T-helper 2 cell treated with Interferon-gamma antibody and Interleukin-4, amounts not matched to agents 5 μg/mL and 100 μg/mL, for 36 hours (primary cell): Measurements from ENCODE around the gene YIF1A.

Experiments used
- DNase-seq: peaks from one replicate; pipeline ENCODE4 v3.0.0; 2021; ENCODE audit warnings: low spot score
- H3K27ac Mint-ChIP-seq: one replicate; pipeline ENCODE4 v1.8.0; 2021; ENCODE audit warnings: mild to moderate bottlenecking, mixed read lengths
- H3K27me3 Mint-ChIP-seq: one replicate; pipeline ENCODE4 v1.8.0; 2021; ENCODE audit warnings: low read depth, mixed read lengths
- H3K36me3 Mint-ChIP-seq: one replicate; pipeline ENCODE4 v1.8.0; 2021; ENCODE audit warnings: low read depth, mixed read lengths
- H3K4me1 Mint-ChIP-seq: one replicate; pipeline ENCODE4 v1.8.0; 2021; ENCODE audit warnings: low read depth, mixed read lengths
- H3K4me3 Mint-ChIP-seq: one replicate; pipeline ENCODE4 v1.8.0; 2022; ENCODE audit warnings: mild to moderate bottlenecking, moderate library complexity, mixed read lengths
- H3K9me3 Mint-ChIP-seq: one replicate; pipeline ENCODE4 v1.8.0; 2021; ENCODE audit warnings: mixed read lengths

The YIF1A gene, protein sequence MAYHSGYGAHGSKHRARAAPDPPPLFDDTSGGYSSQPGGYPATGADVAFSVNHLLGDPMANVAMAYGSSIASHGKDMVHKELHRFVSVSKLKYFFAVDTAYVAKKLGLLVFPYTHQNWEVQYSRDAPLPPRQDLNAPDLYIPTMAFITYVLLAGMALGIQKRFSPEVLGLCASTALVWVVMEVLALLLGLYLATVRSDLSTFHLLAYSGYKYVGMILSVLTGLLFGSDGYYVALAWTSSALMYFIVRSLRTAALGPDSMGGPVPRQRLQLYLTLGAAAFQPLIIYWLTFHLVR

DNA sequence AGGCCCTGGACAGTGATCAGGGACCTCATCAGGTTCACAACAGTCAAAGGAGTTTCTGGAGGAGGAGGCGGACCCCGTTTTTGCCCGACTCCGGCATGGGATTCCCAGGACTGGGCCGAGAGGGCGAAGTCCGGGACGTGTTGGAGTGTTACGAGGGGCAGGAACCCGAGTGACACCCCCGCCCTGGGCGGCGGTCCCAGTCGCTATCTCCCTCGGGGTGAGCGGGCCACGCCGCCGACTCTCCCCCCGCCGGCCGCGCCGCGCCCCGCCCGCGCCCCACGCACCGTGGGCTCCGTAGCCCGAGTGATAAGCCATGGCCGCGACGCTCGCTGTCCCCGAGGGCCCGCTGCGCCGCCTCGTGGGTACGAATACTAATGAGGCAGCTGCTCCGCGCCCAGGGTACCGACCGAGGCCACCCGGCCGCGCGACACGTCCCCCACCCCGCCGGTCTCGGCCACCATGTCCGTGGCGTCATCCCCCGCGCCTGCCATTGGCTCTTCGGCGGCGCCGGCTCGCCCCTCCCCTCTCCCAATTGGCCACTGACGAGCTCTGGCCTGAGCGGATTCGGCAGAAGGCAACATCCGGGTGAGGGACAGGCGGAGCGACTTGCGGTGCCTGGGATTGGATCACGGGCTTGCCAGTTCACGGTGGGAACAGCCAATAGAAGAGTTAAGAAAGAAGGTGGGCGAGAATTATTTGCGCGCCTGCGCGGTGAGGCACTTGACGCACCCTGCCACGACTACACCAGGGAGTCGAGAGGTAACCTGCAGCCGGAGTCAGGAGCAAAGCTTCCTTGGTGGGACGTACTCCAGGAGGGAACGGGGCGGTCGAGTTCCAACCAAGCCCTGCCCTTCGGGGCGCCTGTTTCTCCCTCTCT, at the start of gene YIF1A:
Gene YIF1A (minus strand): TSS at position 473 of the 877 bp plus-strand sequence. CDS start 158 bp downstream, at position 315.
- peaks cover 32% of the 10 kb centered on the region for H3K27me3 Mint-ChIP-seq
- H3K27ac Mint-ChIP-seq: peak within 1 kb of the TSS; percentile 92
- H3K36me3 Mint-ChIP-seq: peaks cover 3% of the 10 kb centered on the region
- peak; percentile 99 for DNase-seq
- peaks cover 16% of the 10 kb centered on the region for H3K4me1 Mint-ChIP-seq
- no peaks in the 10 kb centered on the region for H3K9me3 Mint-ChIP-seq
- peak within 1 kb of the TSS; percentile 92 for H3K4me3 Mint-ChIP-seq

GRCh38 chr11:66337103-66337899, 48.4 kb upstream of the YIF1A start:
- Mint-ChIP-seq H3K4me1 (peaks cover 12% of the 10 kb centered on the region), H3K9me3 (no peaks in the 10 kb centered on the region), H3K27me3 (no peaks in the 10 kb centered on the region), H3K27ac (peak overlapping the region; percentile 45), H3K4me3 (no peak overlapping the region), H3K36me3 (peaks cover 13% of the 10 kb centered on the region)
- no peak for DNase-seq

DNA sequence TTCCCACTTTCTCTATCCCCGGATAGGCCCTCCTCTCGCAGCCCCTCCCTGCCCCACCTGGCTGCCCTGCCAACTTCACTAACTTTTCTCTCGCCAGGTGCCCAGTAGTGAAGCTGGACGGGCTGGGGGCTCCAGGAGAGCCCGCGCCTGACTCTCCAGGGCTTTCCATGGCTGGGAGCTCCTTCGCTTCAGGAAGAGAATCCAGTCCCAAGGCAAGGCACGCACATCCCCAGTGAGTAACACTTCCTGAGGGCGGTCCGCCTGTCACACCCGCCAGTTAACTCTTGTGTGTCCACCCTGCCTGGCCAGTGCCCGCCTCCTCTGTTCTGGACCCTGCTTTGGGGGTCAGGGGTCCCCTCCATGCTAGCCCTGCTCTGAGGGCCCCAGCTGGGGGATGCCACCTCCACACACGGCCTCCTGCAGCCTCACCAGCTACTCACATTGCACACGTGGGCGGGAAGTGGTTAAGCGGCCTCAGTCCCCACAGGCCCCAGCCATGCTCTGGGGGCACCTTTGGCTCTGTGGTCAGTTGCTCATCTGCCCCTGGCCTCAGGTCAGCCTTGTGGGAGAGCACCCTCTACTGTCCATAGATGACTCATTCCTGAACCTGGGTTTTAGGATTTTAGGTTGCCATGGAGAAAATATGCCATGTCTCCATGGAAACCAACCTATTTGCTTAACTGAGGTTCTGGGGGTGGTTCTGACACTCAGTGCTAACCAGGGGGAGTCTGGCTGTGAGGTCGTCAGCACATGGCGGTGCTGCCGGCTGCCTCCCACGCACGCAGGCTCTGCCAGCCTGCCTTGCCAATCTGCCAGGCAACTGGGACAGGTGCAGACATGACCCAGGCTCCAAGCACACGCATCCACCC, 47.5 kb upstream of the YIF1A start, which contains the start of gene RIN1:
Gene RIN1 (minus strand): TSS at position 201 of the 869 bp plus-strand sequence. CDS start 32 bp downstream, at position 169.
- DNase-seq: peak; percentile 76

GRCh38 chr11:66335531-66336233, 46.7 kb upstream of the YIF1A start:
- DNase-seq: no peak
- H3K4me3 Mint-ChIP-seq: no peak overlapping the region

More for the DNA sequence above, 47.5 kb upstream of the YIF1A start, which contains the start of gene RIN1:
- H3K27ac Mint-ChIP-seq: no peak within 1 kb of the TSS
- H3K9me3 Mint-ChIP-seq: no peaks in the 10 kb centered on the region
- peak within 1 kb of the TSS; percentile 54 for H3K4me3 Mint-ChIP-seq
- peaks cover 9% of the 10 kb centered on the region for H3K36me3 Mint-ChIP-seq
- no peaks in the 10 kb centered on the region for H3K27me3 Mint-ChIP-seq
- peaks cover 12% of the 10 kb centered on the region for H3K4me1 Mint-ChIP-seq

DNA sequence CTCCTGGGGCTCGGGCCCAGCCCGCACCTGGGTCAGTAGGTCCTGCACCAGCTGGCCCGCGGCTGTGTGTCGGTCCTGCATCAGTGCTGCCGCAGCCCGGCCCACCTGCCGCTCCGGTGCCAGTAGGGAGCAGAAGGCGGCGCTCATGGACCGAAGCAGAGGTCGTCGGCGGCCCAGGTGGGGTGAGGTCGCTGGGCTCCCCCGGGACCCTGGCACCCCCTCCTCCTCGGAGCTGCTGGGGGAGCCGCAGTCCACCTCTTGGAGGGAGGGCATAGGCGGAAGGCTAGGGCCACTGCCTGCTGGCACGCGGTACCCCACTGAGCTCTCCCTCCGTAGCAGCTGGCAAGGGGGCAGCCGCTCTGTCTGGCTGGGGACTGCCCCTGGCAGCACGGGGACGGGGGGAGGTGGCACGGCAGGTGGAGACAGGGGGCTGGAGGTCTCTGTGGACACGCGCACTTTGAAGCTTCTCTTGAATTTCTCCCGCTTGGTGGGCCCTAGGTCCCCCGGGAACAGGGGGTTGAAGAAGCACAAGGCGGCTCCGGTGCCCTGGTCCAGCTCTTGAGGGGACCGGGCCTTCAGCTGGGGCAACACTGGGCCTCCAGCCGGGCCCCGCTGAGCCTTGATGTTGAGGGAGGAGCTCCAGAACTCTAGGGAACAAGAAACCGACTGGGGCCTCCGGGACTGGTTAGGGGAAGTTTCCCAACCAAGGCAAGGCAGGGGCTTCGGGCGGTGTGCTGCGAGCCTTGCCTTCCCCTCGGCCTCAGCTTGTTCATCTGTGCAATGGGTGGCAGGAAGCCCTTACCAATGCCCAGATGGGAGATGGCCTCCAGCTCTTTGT, 45.9 kb upstream of the YIF1A start:
- H3K27me3 Mint-ChIP-seq: no peaks in the 10 kb centered on the region
- H3K9me3 Mint-ChIP-seq: no peaks in the 10 kb centered on the region
- no peak overlapping the region for H3K4me3 Mint-ChIP-seq
- no peak overlapping the region for H3K27ac Mint-ChIP-seq
- H3K36me3 Mint-ChIP-seq: peaks cover 6% of the 10 kb centered on the region
- DNase-seq: no peak
- peaks cover 12% of the 10 kb centered on the region for H3K4me1 Mint-ChIP-seq

More at GRCh38 chr11:66335531-66336233, 46.7 kb upstream of the YIF1A start:
- H3K27ac Mint-ChIP-seq: no peak overlapping the region
- peaks cover 12% of the 10 kb centered on the region for H3K4me1 Mint-ChIP-seq
- H3K27me3 Mint-ChIP-seq: no peaks in the 10 kb centered on the region
- peaks cover 6% of the 10 kb centered on the region for H3K36me3 Mint-ChIP-seq
- no peaks in the 10 kb centered on the region for H3K9me3 Mint-ChIP-seq

GRCh38 chr11:66333896-66334604, 45.1 kb upstream of the YIF1A start:
- H3K27ac Mint-ChIP-seq: no peak overlapping the region
- H3K4me1 Mint-ChIP-seq: peaks cover 12% of the 10 kb centered on the region
- no peak for DNase-seq
- peaks cover 6% of the 10 kb centered on the region for H3K36me3 Mint-ChIP-seq
- no peak overlapping the region for H3K4me3 Mint-ChIP-seq
- no peaks in the 10 kb centered on the region for H3K27me3 Mint-ChIP-seq
- H3K9me3 Mint-ChIP-seq: no peaks in the 10 kb centered on the region

GRCh38 chr11:66333220-66333877, 44.4 kb upstream of the YIF1A start:
- Mint-ChIP-seq H3K36me3 (peaks cover 2% of the 10 kb centered on the region), H3K4me1 (peaks cover 15% of the 10 kb centered on the region), H3K9me3 (no peaks in the 10 kb centered on the region), H3K4me3 (no peak overlapping the region), H3K27me3 (no peaks in the 10 kb centered on the region), H3K27ac (no peak overlapping the region)
- DNase-seq: no peak

GRCh38 chr11:66332371-66333219, 43.7 kb upstream of the YIF1A start:
- no peak for DNase-seq
- no peak overlapping the region for H3K4me3 Mint-ChIP-seq
- no peak overlapping the region for H3K27ac Mint-ChIP-seq
- H3K4me1 Mint-ChIP-seq: peaks cover 23% of the 10 kb centered on the region
- H3K36me3 Mint-ChIP-seq: peaks cover 2% of the 10 kb centered on the region
- H3K27me3 Mint-ChIP-seq: no peaks in the 10 kb centered on the region
- H3K9me3 Mint-ChIP-seq: no peaks in the 10 kb centered on the region

DNA sequence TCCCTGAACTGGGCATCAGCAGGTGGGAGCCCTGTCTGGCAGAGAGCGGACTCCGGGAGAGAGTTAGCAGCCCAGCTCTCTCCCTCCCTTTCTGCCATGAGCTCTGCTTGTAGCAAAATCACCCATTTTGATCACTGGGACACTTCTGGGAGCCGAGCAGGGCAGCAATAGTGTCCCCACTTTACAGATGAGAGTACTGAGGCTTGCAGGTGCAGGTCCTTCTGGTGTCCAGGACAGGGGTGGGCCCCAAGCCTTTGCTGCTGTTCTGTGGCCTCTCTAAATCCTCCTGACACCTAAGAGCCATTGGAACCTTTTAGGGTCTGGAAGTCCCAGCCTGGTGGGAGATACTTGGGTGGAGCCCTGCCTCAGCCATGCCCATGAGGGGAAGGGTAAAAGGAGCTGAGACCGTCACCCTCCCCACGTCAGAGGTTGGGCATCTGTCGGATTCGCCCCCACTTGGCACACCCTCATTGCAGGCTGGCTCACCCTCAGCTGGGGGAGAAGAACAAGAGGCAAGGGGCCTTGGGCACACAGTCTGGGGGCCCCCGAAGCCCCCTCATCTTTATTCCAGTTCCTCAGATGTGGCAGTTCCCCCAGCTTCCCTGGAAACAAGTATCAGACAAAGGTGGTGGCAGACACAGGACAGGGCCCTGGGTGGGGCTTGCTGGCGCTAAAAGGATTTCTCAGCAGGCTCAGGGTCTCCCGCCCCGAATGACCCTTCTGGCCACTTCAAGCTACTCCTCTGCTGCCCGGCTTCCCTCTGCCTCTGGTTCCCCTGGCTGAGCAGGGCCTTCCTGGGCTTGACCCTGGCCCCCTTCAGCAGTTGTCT, 42.8 kb upstream of the YIF1A start:
- Mint-ChIP-seq H3K4me3 (no peak overlapping the region), H3K36me3 (no peaks in the 10 kb centered on the region), H3K27ac (no peak overlapping the region), H3K9me3 (no peaks in the 10 kb centered on the region), H3K4me1 (peaks cover 22% of the 10 kb centered on the region), H3K27me3 (no peaks in the 10 kb centered on the region)
- no peak for DNase-seq

GRCh38 chr11:66330931-66331330, 42.0 kb upstream of the YIF1A start:
- no peak for DNase-seq
- Mint-ChIP-seq H3K4me3 (no peak overlapping the region), H3K4me1 (peaks cover 18% of the 10 kb centered on the region), H3K36me3 (no peaks in the 10 kb centered on the region), H3K27ac (no peak overlapping the region), H3K27me3 (no peaks in the 10 kb centered on the region), H3K9me3 (no peaks in the 10 kb centered on the region)
